Ishikawa (cell line): Measurements from ENCODE around the gene GAK.

Experiments
- CEBPB ChIP-seq: IDR thresholded peaks from 2 replicates; pipeline ENCODE4 v1.6.1; 2012
- CREB1 ChIP-seq: IDR thresholded peaks from 2 replicates; pipeline ENCODE4 v1.6.1; 2012; ENCODE audit warnings: low read depth
- EGR1 ChIP-seq: IDR thresholded peaks from 2 replicates; pipeline ENCODE4 v1.6.1; 2012
- EP300 ChIP-seq: IDR thresholded peaks from 2 replicates; pipeline ENCODE4 v1.6.1; 2012; ENCODE audit warnings: borderline replicate concordance
- FOXM1 ChIP-seq: IDR thresholded peaks from 2 replicates; pipeline ENCODE4 v1.6.1; 2012; ENCODE audit warnings: low read depth, borderline replicate concordance
- MAX ChIP-seq: IDR thresholded peaks from 2 replicates; pipeline ENCODE4 v1.6.1; 2012
- NFIC ChIP-seq: IDR thresholded peaks from 2 replicates; pipeline ENCODE4 v1.6.1; 2012
- RAD21 ChIP-seq: IDR thresholded peaks from 2 replicates; pipeline ENCODE4 v1.6.1; 2012; ENCODE audit warnings: low read depth
- REST ChIP-seq: IDR thresholded peaks from 2 replicates; pipeline ENCODE4 v1.6.1; 2012; ENCODE audit warnings: low read depth, mild to moderate bottlenecking
- TAF1 ChIP-seq: IDR thresholded peaks from 2 replicates; pipeline ENCODE4 v1.6.1; 2012; ENCODE audit warnings: low read depth, mild to moderate bottlenecking
- TCF12 ChIP-seq: IDR thresholded peaks from 2 replicates; pipeline ENCODE4 v1.6.1; 2012; ENCODE audit warnings: low read depth
- TEAD4 ChIP-seq: IDR thresholded peaks from 2 replicates; pipeline ENCODE4 v1.6.1; 2012
- USF1 ChIP-seq: IDR thresholded peaks from 2 replicates; pipeline ENCODE4 v1.6.1; 2012
- YY1 ChIP-seq: IDR thresholded peaks from 2 replicates; pipeline ENCODE4 v1.6.1; 2012; ENCODE audit warnings: low read depth
- ZBTB7A ChIP-seq: IDR thresholded peaks from 2 replicates; pipeline ENCODE4 v1.6.1; 2012; ENCODE audit warnings: low read depth

The GAK gene

GRCh38 chr4:865121-865465 lies 67.0 kb downstream of the GAK start:
- TF ChIP-seq EGR1 (no peak), NFIC (no peak), TEAD4 (no peak), MAX (no peak), FOXM1 (no peak), CREB1 (no peak), TAF1 (no peak), RAD21 (no peak), USF1 (no peak), ZBTB7A (no peak)

- TF ChIP-seq TAF1: no peak
- TF ChIP-seq RAD21: no peak
- TF ChIP-seq EP300: no peak
- TF ChIP-seq MAX: no peak
- no peak for TF ChIP-seq NFIC
- TF ChIP-seq YY1: no peak
- TF ChIP-seq TCF12: no peak
- no peak for TF ChIP-seq REST
- no peak for TF ChIP-seq USF1
- no peak for TF ChIP-seq FOXM1
- no peak for TF ChIP-seq EGR1
- no peak for TF ChIP-seq CREB1
- TF ChIP-seq TEAD4: no peak
- no peak for TF ChIP-seq ZBTB7A
- no peak for TF ChIP-seq CEBPB
Observed at GRCh38 chr4:864456-865120, 67.5 kb downstream of the GAK start.

GRCh38 chr4:860561-860960 lies 71.6 kb downstream of the GAK start:
- TF ChIP-seq ZBTB7A: no peak
- no peak for TF ChIP-seq RAD21
- no peak for TF ChIP-seq CEBPB
- TF ChIP-seq FOXM1: no peak
- TF ChIP-seq CREB1: no peak
- TF ChIP-seq USF1: no peak
- TF ChIP-seq MAX: no peak
- TF ChIP-seq TCF12: no peak
- TF ChIP-seq REST: no peak
- TF ChIP-seq TEAD4: no peak
- TF ChIP-seq YY1: no peak

- no peak for TF ChIP-seq CREB1
- no peak for TF ChIP-seq FOXM1
- no peak for TF ChIP-seq TCF12
- no peak for TF ChIP-seq MAX
- no peak for TF ChIP-seq YY1
- TF ChIP-seq USF1: no peak
- TF ChIP-seq ZBTB7A: no peak
- no peak for TF ChIP-seq REST
- no peak for TF ChIP-seq TEAD4
- TF ChIP-seq NFIC: no peak
- TF ChIP-seq CEBPB: no peak
- no peak for TF ChIP-seq TAF1
- TF ChIP-seq EGR1: no peak
- TF ChIP-seq RAD21: no peak
- no peak for TF ChIP-seq EP300
Observed at GRCh38 chr4:859496-859895, 72.6 kb downstream of the GAK start.
